HCT116 (cell line): Measurements from ENCODE around the gene SMIM35. TPM values are rescaled to one million over a fixed set of nuclear protein-coding genes. Genes with fewer than 3 reads are reported as not detected.

Experiments used
- ATAC-seq: fragments of 200-7000 bp; cut with Tn5 transposase; 2 replicates; pipeline ENCODE4 v1.9.1; 2020; ENCODE audit warnings: mild to moderate bottlenecking, moderate library complexity
- BruUV-seq: library from RNA; stranded (reverse); fragments of 400-500 nt; replicated peaks from 2 replicates; lab custom pipeline; 2021; lab: Mats Ljungman, UMichigan
- CTCF ChIA-PET: fragments of 300-600 bp; sonication (Branson Sonifier 250); formaldehyde crosslinking; loops from one replicate; lab custom pipeline; 2021; ENCODE audit warnings: antibody characterized with exemption; lab: Charles Lee
- POLR2A ChIA-PET: fragments of 300-600, 350-600 bp; sonication (Branson Sonifier 250); formaldehyde crosslinking; loops from one replicate; lab custom pipeline; 2021; ENCODE audit warnings: antibody characterized with exemption; lab: Charles Lee
- RAD21 ChIA-PET, 2 experiments: fragments of 300-600 bp; sonication (Branson Sonifier 250); formaldehyde crosslinking; loops; one replicate each; lab custom pipeline; 2023; ENCODE audit warnings: low total read pairs in 2 of 2; ENCODE audit not compliant: uncharacterized antibody in 2 of 2, unreplicated experiment in 2 of 2, low non-redundant PET in 1 of 2; lab: Charles Lee
- DNase-seq: peaks from one replicate; pipeline ENCODE4 v3.0.0-alpha.2; 2010; ENCODE audit warnings: low read depth, low spot score
- H2AFZ ChIP-seq: fragments of 200-600 bp; shearing (Covaris generic), sonication (generic); 2 replicates; pipeline ENCODE4 v1.6.1; 2017; ENCODE audit warnings: low read depth, mixed run types, mixed read lengths, antibody characterized with exemption, low read length; ENCODE audit not compliant: poor library complexity, severe bottlenecking
- H3K27ac ChIP-seq: 2 replicates; pipeline ENCODE4 v1.5.1; 2012; ENCODE audit warnings: low read depth, low read length
- H3K27me3 ChIP-seq: fragments of 200-600 bp; sonication (generic); 2 replicates; pipeline ENCODE4 v1.6.1; 2016; ENCODE audit warnings: mixed run types, low read length, mixed read lengths; ENCODE audit not compliant: insufficient read depth
- H3K36me3 ChIP-seq, 2 experiments: fragments of 200-500 bp in 1 of 2; fragments of 200-600 bp in 1 of 2; sonication (Bioruptor generic) in 1 of 2; sonication (generic) in 1 of 2; 2 replicates each; pipeline versions ENCODE4 v1.5.1 to v1.6.1; 2014 to 2016; ENCODE audit warnings: low read length in 2 of 2, inconsistent platforms in 1 of 2, mixed read lengths in 1 of 2, mixed run types in 1 of 2; ENCODE audit not compliant: insufficient read depth in 2 of 2, control insufficient read depth in 1 of 2
- H3K4me1 ChIP-seq, 2 experiments: fragments of 200-600 bp in 1 of 2; sonication (generic) in 1 of 2; 2 replicates each; pipeline versions ENCODE4 v1.5.1 to v1.6.1; 2012 to 2017; ENCODE audit warnings: low read length in 2 of 2, inconsistent platforms in 1 of 2, mild to moderate bottlenecking in 1 of 2, mixed read lengths in 1 of 2, mixed run types in 1 of 2, moderate library complexity in 1 of 2; ENCODE audit not compliant: insufficient read depth in 2 of 2, control insufficient read depth in 1 of 2
- H3K4me2 ChIP-seq: fragments of 200-600 bp; sonication (generic); 2 replicates; pipeline ENCODE4 v1.6.1; 2017; ENCODE audit warnings: mixed run types, low read length, mixed read lengths
- H3K4me3 ChIP-seq, 2 experiments: fragments of 200-600 bp in 1 of 2; sonication (generic) in 1 of 2; replicated peaks in 1 of 2; 2 replicates each; pipeline ENCODE4 v1.5.1; 2011 to 2016; ENCODE audit warnings: low read length in 2 of 2, control low read depth in 1 of 2, low read depth in 1 of 2, mild to moderate bottlenecking in 1 of 2, mixed read lengths in 1 of 2, mixed run types in 1 of 2
- H3K79me2 ChIP-seq: fragments of 200-600 bp; sonication (generic); 2 replicates; pipeline ENCODE4 v1.6.1; 2017; ENCODE audit warnings: mild to moderate bottlenecking, mixed run types, low read length, moderate library complexity, mixed read lengths; ENCODE audit not compliant: insufficient read depth
- H3K9ac ChIP-seq: fragments of 200-600 bp; sonication (generic); 2 replicates; pipeline ENCODE4 v1.6.1; 2016; ENCODE audit warnings: low read length, mixed read lengths
- H3K9me2 ChIP-seq: fragments of 200-600 bp; sonication (generic), shearing (Covaris generic); 2 replicates; pipeline ENCODE4 v1.6.1; 2017; ENCODE audit warnings: mixed run types, mild to moderate bottlenecking, moderate library complexity; ENCODE audit not compliant: insufficient read depth
- H3K9me3 ChIP-seq, 2 experiments: fragments of 200-500 bp in 1 of 2; fragments of 200-600 bp in 1 of 2; sonication (Bioruptor generic) in 1 of 2; sonication (generic) in 1 of 2; 2 replicates each; pipeline ENCODE4 v1.6.1; 2014 to 2017; ENCODE audit warnings: low read length in 2 of 2, mixed read lengths in 2 of 2, inconsistent platforms in 1 of 2, low read depth in 1 of 2, mild to moderate bottlenecking in 1 of 2, mixed run types in 1 of 2, moderate library complexity in 1 of 2; ENCODE audit not compliant: control insufficient read depth in 1 of 2, insufficient read depth in 1 of 2
- H4K20me1 ChIP-seq: fragments of 200-600 bp; sonication (generic), shearing (Covaris generic); 2 replicates; pipeline ENCODE4 v1.6.1; 2017; ENCODE audit warnings: mixed run types, mild to moderate bottlenecking, moderate library complexity; ENCODE audit not compliant: insufficient read depth
- ATF3 ChIP-seq: IDR thresholded peaks from 2 replicates; pipeline ENCODE4 v1.6.1; 2012
- CBX3 ChIP-seq: IDR thresholded peaks from 2 replicates; pipeline ENCODE4 v1.6.1; 2012; ENCODE audit warnings: low read depth
- CTCF ChIP-seq, 3 experiments: fragments of 200-600 bp in 1 of 3; sonication (generic) in 1 of 3; IDR thresholded peaks in 2 of 3; conservative IDR thresholded peaks in 1 of 3; 2 replicates each; pipeline ENCODE4 v1.5.1; 2012 to 2017; ENCODE audit warnings: low read depth in 2 of 3, low read length in 2 of 3, antibody characterized with exemption in 1 of 3, borderline replicate concordance in 1 of 3, control low read depth in 1 of 3, mild to moderate bottlenecking in 1 of 3, mixed read lengths in 1 of 3, mixed run types in 1 of 3, moderate library complexity in 1 of 3; ENCODE audit not compliant: insufficient read depth in 1 of 3
- EGR1 ChIP-seq: IDR thresholded peaks from 2 replicates; pipeline ENCODE4 v1.6.1; 2012; ENCODE audit warnings: low read depth
- ELF1 ChIP-seq: IDR thresholded peaks from 2 replicates; pipeline ENCODE4 v1.6.1; 2012; ENCODE audit warnings: low read depth, borderline replicate concordance
- EZH2 ChIP-seq: fragments of 200-600 bp; sonication (generic); IDR thresholded peaks from 2 replicates; pipeline ENCODE4 v1.6.1; 2017; ENCODE audit warnings: antibody characterized with exemption, mixed run types
- EZH2phosphoT487 ChIP-seq: fragments of 200-600 bp; IDR thresholded peaks from 2 replicates; pipeline ENCODE4 v1.6.1; 2018; ENCODE audit warnings: antibody characterized with exemption, borderline replicate concordance
- FOSL1 ChIP-seq: IDR thresholded peaks from 2 replicates; pipeline ENCODE4 v1.6.1; 2012; ENCODE audit warnings: low read depth
- MAX ChIP-seq: IDR thresholded peaks from 2 replicates; pipeline ENCODE4 v1.6.1; 2012
- POLR2A ChIP-seq: IDR thresholded peaks from 2 replicates; pipeline ENCODE4 v1.7.0; 2011; ENCODE audit warnings: borderline replicate concordance; ENCODE audit not compliant: insufficient read depth, insufficient read length; ENCODE audit errors: extremely low read depth
- RAD21 ChIP-seq: IDR thresholded peaks from 2 replicates; pipeline ENCODE4 v1.6.1; 2012; ENCODE audit warnings: low read depth, mild to moderate bottlenecking
- REST ChIP-seq: IDR thresholded peaks from 2 replicates; pipeline ENCODE4 v1.6.1; 2012; ENCODE audit warnings: low read depth
- SIN3A ChIP-seq: IDR thresholded peaks from 2 replicates; pipeline ENCODE4 v1.6.1; 2012; ENCODE audit warnings: low read depth
- SP1 ChIP-seq: IDR thresholded peaks from 2 replicates; pipeline ENCODE4 v1.6.1; 2012; ENCODE audit warnings: low read depth
- SRF ChIP-seq: IDR thresholded peaks from 2 replicates; pipeline ENCODE4 v1.6.1; 2012; ENCODE audit warnings: low read depth
- TCF7L2 ChIP-seq: IDR thresholded peaks from 2 replicates; pipeline ENCODE4 v1.7.0; 2011; ENCODE audit warnings: borderline replicate concordance, inconsistent platforms; ENCODE audit not compliant: insufficient read depth, insufficient read length; ENCODE audit errors: extremely low read depth
- YY1 ChIP-seq: IDR thresholded peaks from 2 replicates; pipeline ENCODE4 v1.6.1; 2011; ENCODE audit warnings: low read length, low read depth, moderate library complexity, mild to moderate bottlenecking; ENCODE audit not compliant: insufficient replicate concordance; ENCODE audit errors: extremely low read depth
- ZBTB33 ChIP-seq: IDR thresholded peaks from 2 replicates; pipeline ENCODE4 v1.6.1; 2011; ENCODE audit warnings: mild to moderate bottlenecking, low read length, moderate library complexity; ENCODE audit not compliant: insufficient replicate concordance; ENCODE audit errors: extremely low read depth
- ZFX ChIP-seq: fragments of 450-650 bp; IDR thresholded peaks from 2 replicates; pipeline ENCODE4 v1.6.1; 2017
- ZNF274 ChIP-seq: fragments of 200-500 bp; sonication (Bioruptor generic); IDR thresholded peaks from 2 replicates; pipeline ENCODE4 v1.6.1; 2014; ENCODE audit warnings: mild to moderate bottlenecking, low read depth, low read length, inconsistent platforms
- intact Hi-C: fragments of 100-400 bp; cut with micrococcal nuclease; formaldehyde crosslinking; loops from 2 replicates; pipeline ENCODE4 v1.10.0; 2022
- total RNA-seq: library from RNA; stranded (reverse); gene quantifications from one replicate; pipeline ENCODE4 v1.2.1, GENCODE V29; 2021; ENCODE audit not compliant: unreplicated experiment

SMIM35 gene
- total RNA-seq, 1 experiment from 2014 or later: not detected

GRCh38 chr11:118049771-118050170 lies 37.0 kb downstream of the SMIM35 start:
- no peak overlapping the region for H3K4me3 ChIP-seq
- no peak overlapping the region for H3K4me2 ChIP-seq
- peaks cover 0 to 6% of the 10 kb centered on the region in 2 experiments; a peak in 2 of 4 replicates for H3K4me1 ChIP-seq
- H3K27ac ChIP-seq: no peak overlapping the region
- ChIA-PET CTCF (no interaction called here), POLR2A (interaction anchor here (0.7 kb wide), 1 partner anchor 34 kb away, joined by 6 read pairs; no protein-coding TSS in a partner anchor), RAD21 (no interaction called here)
- no peak for ATAC-seq
- intact Hi-C loops: no loop called here
- TF ChIP-seq ATF3 (no peak), SRF (no peak), REST (no peak), YY1 (no peak), POLR2A (no peak), ELF1 (no peak), ZBTB33 (no peak), SP1 (no peak), EZH2phosphoT487 (no peak), FOSL1 (no peak), EGR1 (no peak), EZH2 (no peak), SIN3A (no peak), ZFX (no peak), RAD21 (no peak), TCF7L2 (no peak), CBX3 (no peak), ZNF274 (no peak), CTCF (IDR thresholded peaks at IDR 0.05 in 2 of 3, conservative IDR thresholded peaks at IDR 0.05 in 1 of 3; ENCODE audit: borderline replicate concordance in 1 of 3, insufficient read depth in 1 of 3, low read depth in 2 of 3, low read length in 2 of 3) (no peak), MAX (no peak)
- BruUV-seq: no TSS peak
- no peaks in the 10 kb centered on the region for H4K20me1 ChIP-seq
- H2AFZ ChIP-seq: no peak overlapping the region
- no peaks in the 10 kb centered on the region for H3K9me3 ChIP-seq
- H3K79me2 ChIP-seq: no peaks in the 10 kb centered on the region
- H3K9ac ChIP-seq: no peak overlapping the region
- no peak for DNase-seq
- H3K27me3 ChIP-seq: peaks cover 8% of the 10 kb centered on the region; the same call in 1 of the 2 replicates
- H3K36me3 ChIP-seq: no peaks in the 10 kb centered on the region
- H3K9me2 ChIP-seq: no peaks in the 10 kb centered on the region
